Type B pancreatic cell (in vitro differentiated cells): Measurements from ENCODE around the gene STIM1. TPM values are rescaled to one million over a fixed set of nuclear protein-coding genes. Genes with fewer than 3 reads are reported as not detected.

ENCODE experiments used
- DNase-seq: peaks from one replicate; pipeline ENCODE4 v3.0.0; 2021; ENCODE audit warnings: mixed read lengths; ENCODE audit not compliant: unreplicated experiment; ENCODE audit errors: extremely low spot score
- H3K27ac Mint-ChIP-seq: 2 replicates; pipeline ENCODE4 v1.8.0; 2021; ENCODE audit warnings: mild to moderate bottlenecking, mixed read lengths
- H3K27me3 Mint-ChIP-seq: 2 replicates; pipeline ENCODE4 v1.8.0; 2021; ENCODE audit warnings: mixed read lengths
- H3K36me3 Mint-ChIP-seq: 2 replicates; pipeline ENCODE4 v1.8.0; 2021; ENCODE audit warnings: mixed read lengths
- H3K4me1 Mint-ChIP-seq: one replicate; pipeline ENCODE4 v1.8.0; 2021; ENCODE audit warnings: mixed read lengths; ENCODE audit not compliant: unreplicated experiment
- H3K4me3 Mint-ChIP-seq: 2 replicates; pipeline ENCODE4 v1.8.0; 2021; ENCODE audit warnings: mild to moderate bottlenecking, mixed read lengths
- H3K9me3 Mint-ChIP-seq: 2 replicates; pipeline ENCODE4 v1.8.0; 2021; ENCODE audit warnings: mixed read lengths
- total RNA-seq: library from RNA; stranded (reverse); gene quantifications from 2 replicates; pipeline ENCODE4 v1.2.1, GENCODE V29; 2021; ENCODE audit warnings: low replicate concordance
- TF ChIP-seq, protein P1 (sequence below): fragments of 200-600 bp; sonication (generic); conservative IDR thresholded peaks from 2 replicates; pipeline ENCODE4 v1.5.0; 2021; ENCODE audit warnings: antibody characterized with exemption, mild to moderate bottlenecking

STIM1 gene
- total RNA-seq, 1 donor from 2014 or later, result 38.9 TPM

DNA sequence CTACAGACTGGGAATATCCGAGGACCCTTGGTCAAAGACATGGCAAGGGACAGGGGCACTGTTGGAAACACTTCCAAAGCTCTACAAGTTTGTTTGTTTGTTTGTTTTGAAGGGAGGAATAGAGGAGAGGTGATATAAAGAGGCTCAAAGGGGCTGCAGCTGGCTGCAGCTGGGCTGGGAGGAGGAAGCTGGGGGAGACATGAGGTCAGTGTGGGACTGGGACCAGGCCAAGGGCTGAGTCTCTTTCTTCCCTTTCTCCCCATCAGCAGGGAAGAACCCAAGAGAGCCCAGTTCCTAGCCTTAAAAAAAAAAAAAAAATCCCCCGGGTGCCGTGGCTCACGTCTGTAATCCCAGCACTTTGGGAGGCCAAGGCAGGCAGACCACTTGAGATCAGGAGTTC is 19.7 kb upstream of the STIM1 start:
- H3K27me3 Mint-ChIP-seq, result no peaks in the 10 kb centered on the region
- no peak for DNase-seq
- peaks cover 37% of the 10 kb centered on the region for H3K4me1 Mint-ChIP-seq
- peak overlapping the region; percentile 26 for H3K27ac Mint-ChIP-seq
- peaks cover 16% of the 10 kb centered on the region for H3K36me3 Mint-ChIP-seq
- TF ChIP-seq, protein P1, sequence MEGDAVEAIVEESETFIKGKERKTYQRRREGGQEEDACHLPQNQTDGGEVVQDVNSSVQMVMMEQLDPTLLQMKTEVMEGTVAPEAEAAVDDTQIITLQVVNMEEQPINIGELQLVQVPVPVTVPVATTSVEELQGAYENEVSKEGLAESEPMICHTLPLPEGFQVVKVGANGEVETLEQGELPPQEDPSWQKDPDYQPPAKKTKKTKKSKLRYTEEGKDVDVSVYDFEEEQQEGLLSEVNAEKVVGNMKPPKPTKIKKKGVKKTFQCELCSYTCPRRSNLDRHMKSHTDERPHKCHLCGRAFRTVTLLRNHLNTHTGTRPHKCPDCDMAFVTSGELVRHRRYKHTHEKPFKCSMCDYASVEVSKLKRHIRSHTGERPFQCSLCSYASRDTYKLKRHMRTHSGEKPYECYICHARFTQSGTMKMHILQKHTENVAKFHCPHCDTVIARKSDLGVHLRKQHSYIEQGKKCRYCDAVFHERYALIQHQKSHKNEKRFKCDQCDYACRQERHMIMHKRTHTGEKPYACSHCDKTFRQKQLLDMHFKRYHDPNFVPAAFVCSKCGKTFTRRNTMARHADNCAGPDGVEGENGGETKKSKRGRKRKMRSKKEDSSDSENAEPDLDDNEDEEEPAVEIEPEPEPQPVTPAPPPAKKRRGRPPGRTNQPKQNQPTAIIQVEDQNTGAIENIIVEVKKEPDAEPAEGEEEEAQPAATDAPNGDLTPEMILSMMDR, result no peak
- no peak overlapping the region for H3K4me3 Mint-ChIP-seq
- no peaks in the 10 kb centered on the region for H3K9me3 Mint-ChIP-seq

DNA sequence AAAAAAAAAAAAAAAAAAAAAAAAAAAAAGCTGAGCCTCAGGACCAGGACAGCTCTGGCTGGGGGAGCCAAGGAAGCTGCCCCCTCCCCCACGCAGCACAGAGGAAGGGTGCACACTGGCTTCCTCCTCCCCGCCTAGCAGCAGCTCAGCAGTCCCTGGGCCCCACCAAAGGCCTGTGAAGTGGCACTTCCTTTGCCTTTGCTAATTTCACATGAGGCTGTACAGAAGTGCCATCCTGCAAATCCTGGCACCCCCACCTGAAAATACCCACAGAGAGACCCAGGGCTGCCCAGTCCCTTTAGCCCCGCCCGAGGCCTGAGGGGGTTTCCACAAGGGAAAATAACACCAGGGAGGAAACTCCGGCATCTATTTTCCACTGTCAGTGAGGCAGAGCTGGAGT is 18.6 kb upstream of the STIM1 start:
- TF ChIP-seq, protein P1, result no peak
- Mint-ChIP-seq H3K27ac (no peak overlapping the region), H3K4me3 (no peak overlapping the region), H3K9me3 (no peaks in the 10 kb centered on the region), H3K27me3 (no peaks in the 10 kb centered on the region), H3K36me3 (peaks cover 10% of the 10 kb centered on the region), H3K4me1 (peaks cover 35% of the 10 kb centered on the region)
- no peak for DNase-seq

DNA sequence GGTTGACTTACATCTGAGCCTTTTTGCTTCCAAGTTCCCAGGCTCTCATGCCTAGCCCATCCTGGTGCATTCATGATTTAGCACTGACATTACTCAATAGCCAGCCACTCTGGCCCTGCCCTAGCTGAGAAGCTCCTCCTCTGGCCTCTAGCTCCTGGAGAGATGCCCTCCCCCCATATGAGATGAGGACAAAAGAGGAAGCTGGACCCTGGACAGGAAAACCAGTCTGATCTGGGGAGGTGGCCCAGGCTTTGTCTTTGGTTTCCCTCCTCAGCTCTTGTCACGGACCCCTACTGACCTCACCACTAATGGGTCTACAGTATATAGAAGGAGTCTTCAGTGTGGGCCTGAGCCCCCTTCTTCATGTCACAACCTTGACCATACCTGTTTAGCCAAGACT is 17.7 kb upstream of the STIM1 start:
- no peaks in the 10 kb centered on the region for H3K27me3 Mint-ChIP-seq

DNA sequence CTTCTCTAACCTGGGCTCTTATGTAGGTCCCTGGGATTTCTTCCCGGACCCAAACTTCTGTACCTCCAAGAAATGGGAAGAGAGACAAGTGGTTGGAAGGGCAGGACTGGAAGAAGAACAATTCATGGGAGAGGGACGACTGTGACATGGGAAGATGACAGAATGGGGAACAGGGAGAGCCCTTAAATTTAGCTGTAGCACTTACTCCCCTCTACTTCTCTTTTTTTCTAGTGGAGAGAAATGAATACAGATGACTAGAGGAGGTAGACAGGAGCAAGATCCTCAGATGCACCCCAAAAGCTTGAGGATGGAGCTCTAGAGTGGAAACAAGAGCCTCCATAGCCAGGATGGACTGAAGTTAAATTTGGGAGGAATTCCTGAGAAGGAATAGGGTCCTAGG is 17.0 kb upstream of the STIM1 start:
- H3K4me1 Mint-ChIP-seq, result peaks cover 35% of the 10 kb centered on the region
- peaks cover 10% of the 10 kb centered on the region for H3K36me3 Mint-ChIP-seq
- H3K9me3 Mint-ChIP-seq, result no peaks in the 10 kb centered on the region
- no peak for DNase-seq
- peak overlapping the region; percentile 69 for H3K4me3 Mint-ChIP-seq
- H3K27ac Mint-ChIP-seq, result peak overlapping the region; percentile 73
- no peaks in the 10 kb centered on the region for H3K27me3 Mint-ChIP-seq
- TF ChIP-seq, protein P1, result no peak

More for the DNA sequence above, 17.7 kb upstream of the STIM1 start:
- Mint-ChIP-seq H3K27ac (peak overlapping the region; percentile 73), H3K4me3 (no peak overlapping the region), H3K36me3 (peaks cover 10% of the 10 kb centered on the region), H3K9me3 (no peaks in the 10 kb centered on the region), H3K4me1 (peaks cover 35% of the 10 kb centered on the region)
- TF ChIP-seq, protein P1, result no peak
- no peak for DNase-seq

DNA sequence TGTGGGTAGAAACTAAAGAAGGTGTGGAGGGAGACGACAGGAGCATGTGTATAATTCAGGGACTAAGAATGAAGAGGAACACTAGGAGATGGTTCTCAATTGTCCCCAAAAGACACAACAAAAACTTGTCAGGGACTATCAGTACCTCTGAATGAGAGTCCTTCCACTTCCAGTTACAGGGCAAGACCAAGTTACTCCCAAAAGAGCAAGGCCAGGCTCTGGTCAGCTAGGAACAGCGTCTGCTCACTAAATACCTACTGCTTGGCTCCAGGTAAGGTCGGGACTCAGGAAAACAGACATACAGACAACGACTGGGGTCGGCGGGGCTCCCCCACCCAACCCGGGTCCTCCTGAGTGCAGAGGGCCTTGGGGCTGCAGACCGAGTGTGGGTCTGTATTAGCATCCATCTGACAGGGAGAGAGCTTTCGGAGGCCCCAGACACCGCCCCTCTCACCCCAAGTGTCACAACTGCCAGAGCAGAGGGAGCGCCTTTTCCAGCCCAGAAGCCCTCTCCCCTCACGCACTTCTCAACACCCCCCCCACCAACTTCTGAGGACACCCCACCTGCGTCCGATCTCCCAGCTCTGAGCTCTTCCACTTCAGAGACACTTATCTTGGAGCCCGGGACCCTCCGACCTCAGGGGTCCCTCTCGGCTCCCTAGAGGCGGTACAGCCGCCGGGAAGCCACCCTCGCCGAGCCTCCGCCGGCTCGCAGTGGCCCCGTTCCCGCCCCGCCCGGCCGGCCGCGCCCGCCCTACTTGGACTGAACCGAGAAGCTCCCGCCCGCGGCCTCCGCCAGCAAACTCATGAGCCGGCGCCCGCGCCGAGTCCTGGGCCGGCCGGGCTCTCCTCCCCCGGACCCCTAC is 15.2 kb upstream of the STIM1 start:
- Mint-ChIP-seq H3K9me3 (no peaks in the 10 kb centered on the region), H3K4me1 (peaks cover 30% of the 10 kb centered on the region), H3K4me3 (peak overlapping the region; percentile 90)

More for the DNA sequence above, 15.2 kb upstream of the STIM1 start:
- H3K27me3 Mint-ChIP-seq, result no peaks in the 10 kb centered on the region
- no peak for DNase-seq
- TF ChIP-seq, protein P1, result no peak
- peak overlapping the region; percentile 80 for H3K27ac Mint-ChIP-seq
- H3K36me3 Mint-ChIP-seq, result peaks cover 5% of the 10 kb centered on the region
